Ishikawa (cell line): ENCODE results near the gene PSPN.

Experiments used
- CEBPB ChIP-seq: IDR thresholded peaks from 2 replicates; pipeline ENCODE4 v1.6.1; 2012
- CREB1 ChIP-seq: IDR thresholded peaks from 2 replicates; pipeline ENCODE4 v1.6.1; 2012; ENCODE audit warnings: low read depth
- EGR1 ChIP-seq: IDR thresholded peaks from 2 replicates; pipeline ENCODE4 v1.6.1; 2012
- EP300 ChIP-seq: IDR thresholded peaks from 2 replicates; pipeline ENCODE4 v1.6.1; 2012; ENCODE audit warnings: borderline replicate concordance
- NFIC ChIP-seq: IDR thresholded peaks from 2 replicates; pipeline ENCODE4 v1.6.1; 2012
- RAD21 ChIP-seq: IDR thresholded peaks from 2 replicates; pipeline ENCODE4 v1.6.1; 2012; ENCODE audit warnings: low read depth
- TAF1 ChIP-seq: IDR thresholded peaks from 2 replicates; pipeline ENCODE4 v1.6.1; 2012; ENCODE audit warnings: low read depth, mild to moderate bottlenecking
- TEAD4 ChIP-seq: IDR thresholded peaks from 2 replicates; pipeline ENCODE4 v1.6.1; 2012
- YY1 ChIP-seq: IDR thresholded peaks from 2 replicates; pipeline ENCODE4 v1.6.1; 2012; ENCODE audit warnings: low read depth
- TF ChIP-seq, protein P1 (sequence below): IDR thresholded peaks from 2 replicates; pipeline ENCODE4 v1.6.1; 2012

DNA sequence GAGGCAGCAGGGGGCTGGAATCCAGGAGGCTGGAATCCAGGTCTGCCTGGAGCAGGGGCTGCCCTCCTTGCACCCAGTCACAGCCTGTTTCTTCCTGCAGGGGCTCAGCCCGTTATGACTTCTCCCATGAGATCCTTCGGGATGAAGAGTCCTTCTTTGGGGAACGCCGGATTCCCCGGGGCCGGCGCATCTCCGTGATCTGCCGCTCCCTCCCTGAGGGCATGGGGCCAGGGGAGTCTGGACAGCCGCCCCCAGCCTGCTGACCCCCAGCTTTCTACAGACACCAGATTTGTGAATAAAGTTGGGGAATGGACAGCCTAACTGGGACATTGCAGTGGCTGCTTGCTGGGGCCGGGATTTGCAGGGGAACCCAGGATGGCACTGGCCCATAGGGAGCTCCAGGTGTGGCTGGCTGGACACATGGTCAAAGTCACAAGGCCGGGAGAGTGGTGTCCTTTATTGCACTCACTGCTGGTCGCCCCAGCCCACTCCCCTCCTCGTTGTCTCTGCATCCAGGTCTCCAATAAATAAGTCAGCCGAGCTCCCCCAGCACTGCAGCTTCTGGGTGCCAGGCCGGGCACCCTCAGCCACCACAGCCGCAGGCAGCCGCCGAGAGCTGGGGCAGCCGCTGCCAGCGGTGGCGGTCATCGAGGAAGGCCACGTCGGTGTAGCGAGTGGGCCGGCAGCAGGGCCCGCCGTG, 872 bp downstream of the PSPN start:
- TF ChIP-seq, protein P1, sequence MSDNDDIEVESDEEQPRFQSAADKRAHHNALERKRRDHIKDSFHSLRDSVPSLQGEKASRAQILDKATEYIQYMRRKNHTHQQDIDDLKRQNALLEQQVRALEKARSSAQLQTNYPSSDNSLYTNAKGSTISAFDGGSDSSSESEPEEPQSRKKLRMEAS = no peak
- TF ChIP-seq EGR1 (no peak), TEAD4 (no peak), YY1 (no peak), TAF1 (no peak), CREB1 (no peak), RAD21 (no peak), EP300 (no peak), CEBPB (no peak), NFIC (no peak)
